ENCODE measurements around the gene NID1.

GRCh38 chr1:236016083-236016482 is 48.8 kb downstream of the NID1 start:
- no peak for TF ChIP-seq EZH2 (IDR thresholded peaks at IDR 0.05; ENCODE audit: insufficient read depth, poor library complexity, severe bottlenecking)
- TF ChIP-seq EZH2phosphoT487 (IDR thresholded peaks at IDR 0.05; ENCODE audit: insufficient read depth, low read depth), result no peak
